ENCODE data around the gene CALY.

CALY gene, protein sequence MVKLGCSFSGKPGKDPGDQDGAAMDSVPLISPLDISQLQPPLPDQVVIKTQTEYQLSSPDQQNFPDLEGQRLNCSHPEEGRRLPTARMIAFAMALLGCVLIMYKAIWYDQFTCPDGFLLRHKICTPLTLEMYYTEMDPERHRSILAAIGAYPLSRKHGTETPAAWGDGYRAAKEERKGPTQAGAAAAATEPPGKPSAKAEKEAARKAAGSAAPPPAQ

DNA sequence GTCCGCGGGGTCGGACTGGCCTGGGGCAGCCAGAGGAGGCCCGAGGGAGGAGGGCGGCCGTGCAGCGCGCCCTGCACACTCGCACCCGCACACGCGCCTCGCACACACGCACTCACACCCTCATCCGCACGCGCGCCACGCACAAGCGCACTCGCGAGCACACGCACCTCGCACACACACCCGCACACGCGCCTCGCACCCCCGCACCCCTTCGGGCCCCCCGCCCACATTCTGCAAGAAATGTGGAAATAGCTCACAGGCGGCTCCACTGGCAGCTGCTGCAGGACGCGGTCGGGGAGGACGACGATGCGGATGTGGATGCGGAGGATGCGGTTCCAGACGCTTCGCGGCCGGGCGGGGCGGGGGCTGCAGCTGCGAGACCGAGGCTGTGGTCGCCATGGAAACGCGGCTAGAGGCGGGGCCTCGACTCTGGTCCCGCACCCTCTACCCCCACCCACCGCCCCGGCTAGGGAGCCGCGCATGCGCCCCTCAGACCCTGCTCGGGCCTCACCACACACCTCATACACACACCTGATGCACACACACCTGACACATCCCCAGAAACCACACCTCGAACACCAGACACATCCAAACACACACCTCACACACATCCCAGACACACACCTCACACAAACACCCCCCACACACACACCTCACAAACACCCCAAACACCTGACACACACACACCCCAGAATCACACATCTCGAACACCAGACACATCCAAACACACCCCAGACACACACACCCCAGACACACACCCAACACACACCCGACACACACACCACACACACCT, at the start of gene CALY:
Gene CALY (minus strand): TSS at position 320 of the 793 bp plus-strand sequence. CDS start 7,907 bp downstream, outside the sequence.
- Mint-ChIP-seq H3K9me3 (peaks cover 32% of the 10 kb centered on the region), H3K4me1 (no peaks in the 10 kb centered on the region), H3K36me3 (ENCODE audit: low read depth) (peaks cover 9% of the 10 kb centered on the region), H3K27me3 (ENCODE audit: low read depth, poor library complexity) (peaks cover 6% of the 10 kb centered on the region), H3K27ac (no peak within 1 kb of the TSS), H3K4me3 (no peak within 1 kb of the TSS)
- TF ChIP-seq, protein P1, sequence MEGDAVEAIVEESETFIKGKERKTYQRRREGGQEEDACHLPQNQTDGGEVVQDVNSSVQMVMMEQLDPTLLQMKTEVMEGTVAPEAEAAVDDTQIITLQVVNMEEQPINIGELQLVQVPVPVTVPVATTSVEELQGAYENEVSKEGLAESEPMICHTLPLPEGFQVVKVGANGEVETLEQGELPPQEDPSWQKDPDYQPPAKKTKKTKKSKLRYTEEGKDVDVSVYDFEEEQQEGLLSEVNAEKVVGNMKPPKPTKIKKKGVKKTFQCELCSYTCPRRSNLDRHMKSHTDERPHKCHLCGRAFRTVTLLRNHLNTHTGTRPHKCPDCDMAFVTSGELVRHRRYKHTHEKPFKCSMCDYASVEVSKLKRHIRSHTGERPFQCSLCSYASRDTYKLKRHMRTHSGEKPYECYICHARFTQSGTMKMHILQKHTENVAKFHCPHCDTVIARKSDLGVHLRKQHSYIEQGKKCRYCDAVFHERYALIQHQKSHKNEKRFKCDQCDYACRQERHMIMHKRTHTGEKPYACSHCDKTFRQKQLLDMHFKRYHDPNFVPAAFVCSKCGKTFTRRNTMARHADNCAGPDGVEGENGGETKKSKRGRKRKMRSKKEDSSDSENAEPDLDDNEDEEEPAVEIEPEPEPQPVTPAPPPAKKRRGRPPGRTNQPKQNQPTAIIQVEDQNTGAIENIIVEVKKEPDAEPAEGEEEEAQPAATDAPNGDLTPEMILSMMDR (IDR thresholded peaks at IDR 0.05): no peak
- peak; percentile 83 for DNase-seq

DNA sequence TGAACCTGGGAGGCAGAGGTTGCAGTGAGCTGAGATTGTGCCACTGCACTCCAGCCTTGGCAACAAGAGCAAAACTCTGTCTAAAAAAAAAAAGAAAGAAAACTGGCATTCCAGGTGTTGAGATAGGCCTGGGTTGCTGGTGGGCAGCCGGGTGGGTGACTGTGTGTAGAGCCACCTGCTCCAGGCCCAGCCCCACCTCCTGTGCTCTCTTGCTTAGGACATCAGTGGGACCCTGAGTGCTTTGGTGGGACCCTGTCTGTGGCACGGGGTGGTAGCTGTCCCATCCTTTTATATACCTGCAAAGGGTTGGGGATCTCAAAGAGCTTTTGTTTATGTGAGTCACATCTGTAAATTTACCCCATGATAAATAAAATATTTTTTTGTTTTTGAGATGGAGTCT, 48.5 kb upstream of the CALY start:
- peaks cover 19% of the 10 kb centered on the region for H3K4me1 Mint-ChIP-seq
- TF ChIP-seq, protein P1 (IDR thresholded peaks at IDR 0.05): no peak
- no peak overlapping the region for H3K4me3 Mint-ChIP-seq
- no peak overlapping the region for H3K27ac Mint-ChIP-seq
- H3K36me3 Mint-ChIP-seq (ENCODE audit: low read depth): peaks cover 5% of the 10 kb centered on the region
- peaks cover 48% of the 10 kb centered on the region for H3K27me3 Mint-ChIP-seq (ENCODE audit: low read depth, poor library complexity)
- no peaks in the 10 kb centered on the region for H3K9me3 Mint-ChIP-seq
- no peak for DNase-seq

DNA sequence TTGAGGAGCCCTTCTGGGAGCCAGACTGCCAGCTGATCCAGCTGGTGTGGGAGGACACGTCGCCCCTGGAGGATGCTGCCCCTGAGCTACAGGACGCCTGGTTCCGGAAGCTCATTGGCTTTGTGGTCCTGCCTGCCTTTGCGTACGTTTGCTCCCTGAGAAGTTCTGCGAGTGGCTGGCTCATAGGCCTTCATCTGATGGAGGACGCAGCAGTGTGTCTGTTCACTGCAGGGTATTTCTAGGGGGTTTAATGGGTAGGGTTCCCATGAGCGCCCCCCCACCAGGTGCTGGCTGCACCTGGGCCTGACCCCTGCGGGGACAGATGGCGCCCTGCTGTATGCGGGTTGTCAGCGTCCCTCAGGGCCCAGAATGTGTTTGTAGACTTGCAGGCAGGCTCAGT, 47.4 kb upstream of the CALY start:
- H3K36me3 Mint-ChIP-seq (ENCODE audit: low read depth): peaks cover 5% of the 10 kb centered on the region
- no peaks in the 10 kb centered on the region for H3K9me3 Mint-ChIP-seq
- no peak overlapping the region for H3K4me3 Mint-ChIP-seq
- TF ChIP-seq, protein P1 (IDR thresholded peaks at IDR 0.05): no peak
- H3K27ac Mint-ChIP-seq: no peak overlapping the region
- peaks cover 53% of the 10 kb centered on the region for H3K27me3 Mint-ChIP-seq (ENCODE audit: low read depth, poor library complexity)
- H3K4me1 Mint-ChIP-seq: peaks cover 13% of the 10 kb centered on the region
- DNase-seq: no peak

DNA sequence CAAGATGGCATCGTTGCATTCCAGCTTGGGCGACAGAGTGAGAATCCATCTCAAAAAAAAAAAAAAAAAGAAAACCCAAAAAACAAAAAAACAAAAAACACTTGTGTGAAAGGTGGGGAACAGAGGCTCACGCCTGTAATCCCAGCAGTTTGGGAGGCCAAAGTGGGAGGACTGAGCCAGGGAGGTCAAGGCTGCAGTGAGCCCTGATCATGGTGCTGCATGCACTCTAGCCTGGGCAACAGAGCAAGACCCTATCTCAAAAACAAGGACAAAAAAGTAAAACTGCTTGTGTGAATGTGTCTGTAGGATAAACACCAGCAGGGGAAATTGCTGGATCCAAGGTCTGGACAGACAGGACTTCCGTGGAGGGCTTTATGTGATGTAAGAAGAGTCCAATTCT, 46.9 kb upstream of the CALY start:
- Mint-ChIP-seq H3K36me3 (ENCODE audit: low read depth) (peaks cover 5% of the 10 kb centered on the region), H3K4me1 (peaks cover 9% of the 10 kb centered on the region), H3K27ac (no peak overlapping the region), H3K27me3 (ENCODE audit: low read depth, poor library complexity) (peaks cover 53% of the 10 kb centered on the region), H3K4me3 (no peak overlapping the region), H3K9me3 (no peaks in the 10 kb centered on the region)
- TF ChIP-seq, protein P1 (IDR thresholded peaks at IDR 0.05): no peak
- no peak for DNase-seq

DNA sequence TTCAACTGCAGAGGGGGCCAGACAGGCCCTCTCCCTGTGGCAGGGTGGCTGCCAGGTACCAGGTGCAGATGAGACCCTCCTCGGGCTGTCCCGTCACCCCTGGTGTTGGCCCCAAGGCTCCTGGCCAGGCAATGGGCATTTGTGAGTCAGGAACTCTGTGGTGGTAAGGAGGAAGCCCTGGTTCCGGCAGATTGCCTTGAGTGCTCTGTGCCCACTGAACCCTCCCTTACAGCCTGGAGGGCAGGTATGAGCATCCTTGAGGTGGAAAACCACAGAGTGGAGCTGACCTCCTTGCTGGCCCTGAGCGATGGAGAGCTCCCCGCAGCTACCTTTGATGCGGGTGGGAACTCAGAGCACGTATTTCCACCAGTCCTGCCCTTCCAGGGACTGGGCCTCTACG, 44.3 kb upstream of the CALY start:
- no peak overlapping the region for H3K27ac Mint-ChIP-seq
- no peak for DNase-seq
- peaks cover 10% of the 10 kb centered on the region for H3K4me1 Mint-ChIP-seq
- peaks cover 64% of the 10 kb centered on the region for H3K27me3 Mint-ChIP-seq (ENCODE audit: low read depth, poor library complexity)
- TF ChIP-seq, protein P1 (IDR thresholded peaks at IDR 0.05): no peak
- no peaks in the 10 kb centered on the region for H3K9me3 Mint-ChIP-seq
- H3K36me3 Mint-ChIP-seq (ENCODE audit: low read depth): peaks cover 5% of the 10 kb centered on the region
- no peak overlapping the region for H3K4me3 Mint-ChIP-seq
